Sigmoid colon (tissue), 7 donors: ENCODE results near the gene SYAP1. TPM values are rescaled to one million over a fixed set of nuclear protein-coding genes. Genes with fewer than 3 reads are reported as not detected.
A peak's percentile ranks its signal among the peaks of the same experiment; 100 is the strongest.

Source experiments
- DNase-seq: peaks from one replicate; pipeline ENCODE4 v3.0.0-alpha.2; 2019
- H3K27ac ChIP-seq, 4 donors: fragments of 200-600 bp; sonication (generic); one replicate each; pipeline ENCODE4 v1.5.1; 2016 to 2019; ENCODE audit warnings: mild to moderate bottlenecking in 1 of 4
- H3K27me3 ChIP-seq, 3 donors: fragments of 200-600 bp; sonication (generic); one replicate each; pipeline ENCODE4 v1.5.1; 2019; ENCODE audit warnings: mild to moderate bottlenecking in 1 of 3
- H3K36me3 ChIP-seq, 4 donors: fragments of 200-600 bp; sonication (generic); one replicate each; pipeline ENCODE4 v1.5.1; 2016 to 2019
- H3K4me1 ChIP-seq, 4 donors: fragments of 200-600 bp; sonication (generic); one replicate each; pipeline ENCODE4 v1.5.1; 2017 to 2019
- H3K4me3 ChIP-seq, 4 donors: fragments of 200-600 bp; sonication (generic); one replicate each; pipeline ENCODE4 v1.5.1; 2017 to 2019; ENCODE audit warnings: mild to moderate bottlenecking in 2 of 4, moderate library complexity in 1 of 4
- H3K9me3 ChIP-seq, 4 donors: fragments of 200-600 bp in 3 of 4; sonication (generic) in 3 of 4; one replicate each; pipeline versions ENCODE4 v1.5.1 to v1.6.1; 2013 to 2019
- CTCF ChIP-seq, 4 experiments: fragments of 450-650 bp in 3 of 4; fragments of 200-600 bp in 1 of 4; IDR thresholded peaks; one replicate each; pipeline ENCODE4 v1.5.1; 2016 to 2019; ENCODE audit warnings: antibody characterized with exemption in 4 of 4, mild to moderate bottlenecking in 3 of 4, moderate library complexity in 2 of 4
- EP300 ChIP-seq, 4 donors: sonication (generic); formaldehyde crosslinking; IDR thresholded peaks; one replicate each; pipeline ENCODE4 v1.6.1; 2017; ENCODE audit warnings: antibody characterized with exemption in 4 of 4
- POLR2A ChIP-seq, 2 donors: fragments of 450-650 bp; IDR thresholded peaks; one replicate each; pipeline ENCODE4 v1.6.1; 2016; ENCODE audit warnings: antibody characterized with exemption in 2 of 2, mild to moderate bottlenecking in 2 of 2, moderate library complexity in 2 of 2
- POLR2AphosphoS5 ChIP-seq, 4 donors: sonication (generic); formaldehyde crosslinking; IDR thresholded peaks; one replicate each; pipeline ENCODE4 v1.6.1; 2017; ENCODE audit warnings: antibody characterized with exemption in 4 of 4
- WGBS, 2 donors: extraction: QIAGEN DNeasy Blood & Tissue Kit; methylation state at CpG; one replicate each; pipeline ENCODE4 v1.1.7; 2013; 5-methylcytosine and 5-hydroxymethylcytosine counted together
- intact Hi-C: fragments of 100-400 bp; cut with DNase I; formaldehyde crosslinking; loops from one replicate; pipeline ENCODE4 v1.15.1; 2023
- polyA plus RNA-seq, 3 donors: library from polyadenylated mRNA; stranded (reverse); fragments of 200-250 nt; gene quantifications; one replicate each; pipeline ENCODE4 v1.2.3, GENCODE V29; 2013
- total RNA-seq, 4 donors: library from RNA; depleted of rRNA; stranded (reverse); fragments of >200 nt; gene quantifications; one replicate each; pipeline ENCODE4 v1.1.0, GENCODE V29; 2016
- donor health status: healthy with polysubstance abuse.
- donor health status: Bipolar disorder and iron deficiency.
- donor health status: healthy.

SYAP1 gene
- total and polyA plus RNA-seq, 7 donors = 17.5 to 31.4 (median 19.9) TPM

DNA sequence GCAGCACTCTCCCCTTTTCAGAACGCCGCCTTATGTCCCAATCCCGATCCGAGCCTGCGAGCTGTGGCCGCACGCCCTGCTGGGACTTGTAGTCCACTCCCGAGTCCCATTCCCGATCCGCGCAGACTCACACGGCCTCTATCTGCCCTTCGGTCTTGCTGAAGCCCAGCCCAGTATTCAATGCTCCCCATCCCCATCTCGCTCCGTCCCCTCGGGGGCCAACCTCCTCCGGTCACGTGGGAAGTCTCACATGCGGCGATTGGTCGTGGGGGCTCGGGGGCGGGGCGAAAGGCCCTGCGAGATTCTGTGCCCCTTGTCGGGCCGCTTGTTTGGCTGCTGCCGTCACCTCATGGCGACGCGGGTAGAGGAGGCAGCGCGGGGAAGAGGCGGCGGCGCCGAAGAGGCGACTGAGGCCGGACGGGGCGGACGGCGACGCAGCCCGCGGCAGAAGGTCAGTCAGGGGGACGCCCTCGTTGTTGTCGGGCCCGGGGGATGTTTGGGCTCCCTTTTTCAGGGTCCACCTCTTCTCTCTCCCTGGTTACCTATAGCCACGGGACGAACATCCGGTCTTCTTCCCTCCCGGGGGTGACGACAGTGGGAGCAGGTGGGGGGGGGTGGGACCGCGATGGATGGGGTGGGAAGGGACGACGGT is 66.9 kb downstream of the SYAP1 start, which contains the start of gene TXLNG:
TSS of gene TXLNG (plus strand) at position 328 of the 652 bp plus-strand sequence. CDS start at position 350, 22 bp downstream.
- intact Hi-C loops = loop anchor here (1.0 to 10.0 kb wide), 2 partner anchors 67 to 1111 kb away; partner anchors contain the start of gene SYAP1
- WGBS, 2 donors = 1% methylated on average over 58 to 59 of the region's 59 CpGs
- Histone ChIP-seq H3K27ac (peak within 1 kb of the TSS; percentile 87 to 93 (median 90)), H3K4me3 (peak within 1 kb of the TSS; percentile 73 to 85 (median 78)), H3K27me3 (peaks cover 0 to 3% (median 0%) of the 10 kb centered on the region in 3 donors), H3K4me1 (peaks cover 0 to 21% (median 7%) of the 10 kb centered on the region in 4 donors), H3K36me3 (no peaks in the 10 kb centered on the region), H3K9me3 (no peaks in the 10 kb centered on the region)
- no peak for TF ChIP-seq CTCF (IDR thresholded peaks at IDR 0.05)
- no peak for TF ChIP-seq EP300 (IDR thresholded peaks at IDR 0.05)
- TF ChIP-seq POLR2AphosphoS5 (IDR thresholded peaks at IDR 0.05) = peak; percentile 92 to 96 (median 93)
- TF ChIP-seq POLR2A (IDR thresholded peaks at IDR 0.05) = peak; percentile 67 to 81
- DNase-seq = peak; percentile 100

- Histone ChIP-seq H3K36me3 (no peaks in the 10 kb centered on the region), H3K27ac (peak overlapping the region; percentile 87 to 93 (median 90)), H3K4me3 (peak overlapping the region; percentile 73 to 85 (median 78)), H3K9me3 (no peaks in the 10 kb centered on the region), H3K27me3 (no peaks in the 10 kb centered on the region), H3K4me1 (peaks cover 0 to 21% (median 7%) of the 10 kb centered on the region in 4 donors)
- TF ChIP-seq POLR2AphosphoS5 (IDR thresholded peaks at IDR 0.05) = peak in 2 of 4 donors; percentile 16 to 18
- no peak for TF ChIP-seq EP300 (IDR thresholded peaks at IDR 0.05)
- DNase-seq = peak; percentile 74
- intact Hi-C loops = loop anchor here (1.0 to 10.0 kb wide), 2 partner anchors 68 to 1112 kb away; partner anchors contain the start of gene SYAP1
- WGBS, 2 donors = 1 to 3% methylated on average over 70 to 73 of the region's 73 CpGs
These were observed 67.7 kb downstream of the SYAP1 start for GRCh38 chrX:16786791-16787735.

- WGBS, 2 donors = 73 to 83% methylated on average over 5 of the region's 5 CpGs
- peak; percentile 80 for DNase-seq
- H3K4me1 ChIP-seq = peaks cover 0 to 21% (median 7%) of the 10 kb centered on the region in 4 donors
- H3K27me3 ChIP-seq = no peaks in the 10 kb centered on the region
- intact Hi-C loops = loop anchor here (10.0 kb wide), 1 partner anchor 1114 kb away; no protein-coding TSS in a partner anchor
- no peaks in the 10 kb centered on the region for H3K36me3 ChIP-seq
- H3K27ac ChIP-seq = peak overlapping the region in 1 of 4 donors; percentile 92
- TF ChIP-seq EP300 (IDR thresholded peaks at IDR 0.05) (no peak), CTCF (IDR thresholded peaks at IDR 0.05) (no peak), POLR2AphosphoS5 (IDR thresholded peaks at IDR 0.05) (no peak), POLR2A (IDR thresholded peaks at IDR 0.05) (no peak)
- H3K9me3 ChIP-seq = no peaks in the 10 kb centered on the region
- no peak overlapping the region for H3K4me3 ChIP-seq
These were observed 69.1 kb downstream of the SYAP1 start for GRCh38 chrX:16788477-16788876.

DNA sequence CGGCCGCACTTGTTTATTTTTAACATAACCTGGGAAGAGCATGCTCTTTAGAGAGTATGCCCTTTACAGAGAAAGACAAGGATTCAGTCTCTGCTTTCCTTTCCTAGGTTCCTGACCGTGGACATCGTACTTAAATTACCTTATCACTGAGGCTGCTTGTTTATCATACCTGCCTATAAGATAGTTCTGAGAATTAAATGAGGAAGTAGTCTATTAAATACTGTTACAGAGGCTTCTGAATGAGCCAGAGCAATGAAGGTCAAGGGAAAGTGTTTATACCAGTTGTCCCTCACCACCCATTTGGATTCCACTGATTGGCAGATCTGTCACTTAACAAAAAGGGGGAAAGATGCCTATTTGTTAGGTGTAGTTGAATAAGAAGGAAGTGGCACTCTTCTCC is 76.9 kb downstream of the SYAP1 start:
- Histone ChIP-seq H3K4me3 (no peak overlapping the region), H3K36me3 (peaks cover 0 to 10% (median 3%) of the 10 kb centered on the region in 4 donors), H3K9me3 (no peaks in the 10 kb centered on the region), H3K27ac (no peak overlapping the region), H3K4me1 (no peaks in the 10 kb centered on the region), H3K27me3 (no peaks in the 10 kb centered on the region)
- intact Hi-C loops = no loop called here
- 78 to 90% methylated on average over 4 of the region's 4 CpGs for WGBS, 2 donors
- DNase-seq = no peak
- no peak for TF ChIP-seq EP300 (IDR thresholded peaks at IDR 0.05)
- TF ChIP-seq POLR2AphosphoS5 (IDR thresholded peaks at IDR 0.05) = no peak
- no peak for TF ChIP-seq POLR2A (IDR thresholded peaks at IDR 0.05)
- TF ChIP-seq CTCF (IDR thresholded peaks at IDR 0.05) = no peak
